Activated CD4-positive, alpha-beta memory T cell treated with anti-CD3 and anti-CD28 coated beads for 36 hours (primary cell): Measurements from ENCODE around the gene GRIK3. TPM values are rescaled to one million over a fixed set of nuclear protein-coding genes. Genes with fewer than 3 reads are reported as not detected.

Source experiments
- CTCF ChIA-PET: fragments of 350-600 bp; sonication (Branson Sonifier 250); formaldehyde crosslinking; loops from one replicate; lab custom pipeline; 2021; ENCODE audit warnings: antibody characterized with exemption, inconsistent platforms; lab: Charles Lee
- POLR2A ChIA-PET: fragments of 350-600 bp; sonication (Branson Sonifier 250); formaldehyde crosslinking; loops from one replicate; lab custom pipeline; 2021; ENCODE audit warnings: antibody characterized with exemption; lab: Charles Lee
- DNase-seq: peaks from one replicate; pipeline ENCODE4 v3.0.0-alpha.2; 2020
- H3K27ac Mint-ChIP-seq: one replicate; pipeline ENCODE4 v1.8.0; 2021; ENCODE audit warnings: mixed read lengths
- H3K27me3 Mint-ChIP-seq: one replicate; pipeline ENCODE4 v1.8.0; 2021; ENCODE audit warnings: mixed read lengths
- H3K36me3 Mint-ChIP-seq: one replicate; pipeline ENCODE4 v1.8.0; 2021; ENCODE audit warnings: mixed read lengths
- H3K4me1 Mint-ChIP-seq: one replicate; pipeline ENCODE4 v1.8.0; 2021; ENCODE audit warnings: low read depth, mixed read lengths
- H3K4me3 Mint-ChIP-seq: one replicate; pipeline ENCODE4 v1.8.0; 2021; ENCODE audit warnings: mild to moderate bottlenecking, mixed read lengths
- H3K9me3 Mint-ChIP-seq: one replicate; pipeline ENCODE4 v1.8.0; 2021; ENCODE audit warnings: mixed read lengths
- intact Hi-C: fragments of 100-400 bp; cut with micrococcal nuclease; formaldehyde crosslinking; loops from one replicate; pipeline ENCODE4 v1.15.1; 2023
- total RNA-seq, 2 experiments: library from RNA; stranded (reverse); gene quantifications; one replicate each; pipeline ENCODE4 v1.2.3, GENCODE V29; 2021

Gene GRIK3
- total RNA-seq, 2 experiments from 2014 or later: not detected

GRCh38 chr1:36858981-36859380, 175.3 kb downstream of the GRIK3 start:
- no peak overlapping the region for H3K27ac Mint-ChIP-seq
- peaks cover 7% of the 10 kb centered on the region for H3K27me3 Mint-ChIP-seq
- no peak for DNase-seq
- CTCF ChIA-PET: no interaction called here
- no peaks in the 10 kb centered on the region for H3K36me3 Mint-ChIP-seq
- intact Hi-C loops: no loop called here
- no peak overlapping the region for H3K4me3 Mint-ChIP-seq
- H3K4me1 Mint-ChIP-seq: no peaks in the 10 kb centered on the region
- H3K9me3 Mint-ChIP-seq: no peaks in the 10 kb centered on the region
- POLR2A ChIA-PET: no interaction called here

- H3K27ac Mint-ChIP-seq: no peak overlapping the region
- no peaks in the 10 kb centered on the region for H3K4me1 Mint-ChIP-seq
- ChIA-PET POLR2A (no interaction called here), CTCF (no interaction called here)
- intact Hi-C loops: no loop called here
- no peak overlapping the region for H3K4me3 Mint-ChIP-seq
- no peak for DNase-seq
- no peaks in the 10 kb centered on the region for H3K9me3 Mint-ChIP-seq
- peaks cover 7% of the 10 kb centered on the region for H3K27me3 Mint-ChIP-seq
- H3K36me3 Mint-ChIP-seq: no peaks in the 10 kb centered on the region
Observed at GRCh38 chr1:36858553-36858952, 175.8 kb downstream of the GRIK3 start.

- Mint-ChIP-seq H3K4me1 (no peaks in the 10 kb centered on the region), H3K4me3 (no peak overlapping the region), H3K36me3 (no peaks in the 10 kb centered on the region), H3K27ac (no peak overlapping the region), H3K9me3 (no peaks in the 10 kb centered on the region), H3K27me3 (peaks cover 7% of the 10 kb centered on the region)
- intact Hi-C loops: no loop called here
- CTCF ChIA-PET: no interaction called here
- DNase-seq: no peak
- POLR2A ChIA-PET: no interaction called here
Observed at GRCh38 chr1:36857754-36858153, 176.6 kb downstream of the GRIK3 start.

- CTCF ChIA-PET: interaction anchor here (1.0 kb wide), 1 partner anchor 8 kb away, joined by 3 read pairs; no protein-coding TSS in a partner anchor
- no peaks in the 10 kb centered on the region for H3K36me3 Mint-ChIP-seq
- DNase-seq: no peak
- no peak overlapping the region for H3K4me3 Mint-ChIP-seq
- no peaks in the 10 kb centered on the region for H3K9me3 Mint-ChIP-seq
- H3K27ac Mint-ChIP-seq: no peak overlapping the region
- intact Hi-C loops: no loop called here
- no peaks in the 10 kb centered on the region for H3K4me1 Mint-ChIP-seq
- POLR2A ChIA-PET: no interaction called here
- H3K27me3 Mint-ChIP-seq: peaks cover 5% of the 10 kb centered on the region
Observed at GRCh38 chr1:36855699-36856494, 178.4 kb downstream of the GRIK3 start.

GRCh38 chr1:36853638-36854037, 180.7 kb downstream of the GRIK3 start:
- Mint-ChIP-seq H3K36me3 (no peaks in the 10 kb centered on the region), H3K4me3 (no peak overlapping the region), H3K27me3 (peaks cover 5% of the 10 kb centered on the region), H3K27ac (no peak overlapping the region), H3K4me1 (no peaks in the 10 kb centered on the region), H3K9me3 (no peaks in the 10 kb centered on the region)
- POLR2A ChIA-PET: no interaction called here
- intact Hi-C loops: no loop called here
- DNase-seq: no peak
- CTCF ChIA-PET: no interaction called here

- Mint-ChIP-seq H3K27me3 (peaks cover 5% of the 10 kb centered on the region), H3K36me3 (no peaks in the 10 kb centered on the region), H3K9me3 (no peaks in the 10 kb centered on the region), H3K4me1 (no peaks in the 10 kb centered on the region), H3K4me3 (no peak overlapping the region), H3K27ac (no peak overlapping the region)
- ChIA-PET POLR2A (no interaction called here), CTCF (interaction anchor here (1.5 kb wide), 1 partner anchor 12 kb away, joined by 4 read pairs; no protein-coding TSS in a partner anchor)
- no peak for DNase-seq
- intact Hi-C loops: no loop called here
Observed at GRCh38 chr1:36852586-36852985, 181.7 kb downstream of the GRIK3 start.

- ChIA-PET POLR2A (no interaction called here), CTCF (interaction anchor here (1.5 kb wide), 1 partner anchor 13 kb away, joined by 4 read pairs; no protein-coding TSS in a partner anchor)
- DNase-seq: no peak
- H3K4me3 Mint-ChIP-seq: no peak overlapping the region
- peaks cover 5% of the 10 kb centered on the region for H3K27me3 Mint-ChIP-seq
- H3K36me3 Mint-ChIP-seq: no peaks in the 10 kb centered on the region
- H3K4me1 Mint-ChIP-seq: no peaks in the 10 kb centered on the region
- H3K9me3 Mint-ChIP-seq: no peaks in the 10 kb centered on the region
- no peak overlapping the region for H3K27ac Mint-ChIP-seq
- intact Hi-C loops: no loop called here
Observed at GRCh38 chr1:36851595-36851994, 182.7 kb downstream of the GRIK3 start.

- H3K9me3 Mint-ChIP-seq: no peaks in the 10 kb centered on the region
- DNase-seq: no peak
- H3K4me1 Mint-ChIP-seq: no peaks in the 10 kb centered on the region
- no peak overlapping the region for H3K4me3 Mint-ChIP-seq
- CTCF ChIA-PET: no interaction called here
- peaks cover 2% of the 10 kb centered on the region for H3K27me3 Mint-ChIP-seq
- POLR2A ChIA-PET: no interaction called here
- H3K27ac Mint-ChIP-seq: no peak overlapping the region
- no peaks in the 10 kb centered on the region for H3K36me3 Mint-ChIP-seq
- intact Hi-C loops: no loop called here
Observed at GRCh38 chr1:36851087-36851486, 183.2 kb downstream of the GRIK3 start.

- CTCF ChIA-PET: no interaction called here
- Mint-ChIP-seq H3K36me3 (no peaks in the 10 kb centered on the region), H3K9me3 (no peaks in the 10 kb centered on the region)
Observed at GRCh38 chr1:36849956-36850355, 184.4 kb downstream of the GRIK3 start.

GRCh38 chr1:36847761-36848160, 186.6 kb downstream of the GRIK3 start:
- no peaks in the 10 kb centered on the region for H3K36me3 Mint-ChIP-seq

More at GRCh38 chr1:36849956-36850355, 184.4 kb downstream of the GRIK3 start:
- H3K27ac Mint-ChIP-seq: no peak overlapping the region
- no peaks in the 10 kb centered on the region for H3K4me1 Mint-ChIP-seq
- POLR2A ChIA-PET: no interaction called here
- peaks cover 2% of the 10 kb centered on the region for H3K27me3 Mint-ChIP-seq
- no peak overlapping the region for H3K4me3 Mint-ChIP-seq
- no peak for DNase-seq
- intact Hi-C loops: no loop called here

GRCh38 chr1:36847186-36847585, 187.1 kb downstream of the GRIK3 start:
- CTCF ChIA-PET: no interaction called here
- Mint-ChIP-seq H3K27ac (no peak overlapping the region), H3K36me3 (no peaks in the 10 kb centered on the region), H3K4me1 (no peaks in the 10 kb centered on the region), H3K9me3 (no peaks in the 10 kb centered on the region), H3K4me3 (no peak overlapping the region), H3K27me3 (no peaks in the 10 kb centered on the region)
- intact Hi-C loops: no loop called here
- POLR2A ChIA-PET: no interaction called here
- DNase-seq: no peak

More at GRCh38 chr1:36847761-36848160, 186.6 kb downstream of the GRIK3 start:
- ChIA-PET CTCF (no interaction called here), POLR2A (no interaction called here)
- Mint-ChIP-seq H3K4me1 (no peaks in the 10 kb centered on the region), H3K27me3 (no peaks in the 10 kb centered on the region), H3K27ac (no peak overlapping the region), H3K9me3 (no peaks in the 10 kb centered on the region), H3K4me3 (no peak overlapping the region)
- intact Hi-C loops: no loop called here
- DNase-seq: no peak

- intact Hi-C loops: no loop called here
- CTCF ChIA-PET: no interaction called here
Observed at GRCh38 chr1:36846357-36846756, 188.0 kb downstream of the GRIK3 start.

GRCh38 chr1:36845802-36846201, 188.5 kb downstream of the GRIK3 start:
- Mint-ChIP-seq H3K9me3 (no peaks in the 10 kb centered on the region), H3K36me3 (no peaks in the 10 kb centered on the region), H3K27ac (no peak overlapping the region), H3K27me3 (no peaks in the 10 kb centered on the region), H3K4me1 (no peaks in the 10 kb centered on the region), H3K4me3 (no peak overlapping the region)
- CTCF ChIA-PET: no interaction called here
- intact Hi-C loops: no loop called here
- POLR2A ChIA-PET: no interaction called here
- DNase-seq: no peak

More at GRCh38 chr1:36846357-36846756, 188.0 kb downstream of the GRIK3 start:
- Mint-ChIP-seq H3K9me3 (no peaks in the 10 kb centered on the region), H3K4me1 (no peaks in the 10 kb centered on the region), H3K4me3 (no peak overlapping the region), H3K27me3 (no peaks in the 10 kb centered on the region), H3K27ac (no peak overlapping the region), H3K36me3 (no peaks in the 10 kb centered on the region)
- POLR2A ChIA-PET: no interaction called here
- no peak for DNase-seq
